ENCODE measurements around the gene SNAP29.

The SNAP29 gene

GRCh38 chr22:20867179-20868024, 8.6 kb downstream of the SNAP29 start:
- H3K27me3 ChIP-seq (ENCODE audit: insufficient read depth, poor library complexity, severe bottlenecking), result no peaks in the 10 kb centered on the region
- H3K4me3 ChIP-seq (ENCODE audit: severe bottlenecking), result no peak overlapping the region
- DNase-seq (ENCODE audit: low spot score) (no peak), ATAC-seq (ENCODE audit: low read depth) (no peak)
- peaks cover 4% of the 10 kb centered on the region for H3K9me3 ChIP-seq (ENCODE audit: severe bottlenecking)
- H3K4me1 ChIP-seq (ENCODE audit: insufficient read depth, poor library complexity, severe bottlenecking), result no peaks in the 10 kb centered on the region
- H3K27ac ChIP-seq (ENCODE audit: poor library complexity, severe bottlenecking), result no peak overlapping the region
- TF ChIP-seq CTCF (IDR thresholded peaks at IDR 0.05; ENCODE audit: poor library complexity, severe bottlenecking), result no peak
- H3K36me3 ChIP-seq (ENCODE audit: low read depth), result peaks cover 11% of the 10 kb centered on the region; the same call in 1 of the 2 replicates

- Histone ChIP-seq H3K9me3 (ENCODE audit: severe bottlenecking) (peaks cover 4% of the 10 kb centered on the region), H3K4me3 (ENCODE audit: severe bottlenecking) (no peak overlapping the region), H3K27ac (ENCODE audit: poor library complexity, severe bottlenecking) (no peak overlapping the region), H3K27me3 (ENCODE audit: insufficient read depth, poor library complexity, severe bottlenecking) (no peaks in the 10 kb centered on the region), H3K36me3 (ENCODE audit: low read depth) (peaks cover 11% of the 10 kb centered on the region; the same call in 1 of the 2 replicates), H3K4me1 (ENCODE audit: insufficient read depth, poor library complexity, severe bottlenecking) (no peaks in the 10 kb centered on the region)
- no peak for TF ChIP-seq CTCF (IDR thresholded peaks at IDR 0.05; ENCODE audit: poor library complexity, severe bottlenecking)
- ATAC-seq (ENCODE audit: low read depth) (no peak), DNase-seq (ENCODE audit: low spot score) (no peak)
These were observed 9.5 kb downstream of the SNAP29 start for GRCh38 chr22:20868025-20868962.

- no peaks in the 10 kb centered on the region for H3K27me3 ChIP-seq (ENCODE audit: insufficient read depth, poor library complexity, severe bottlenecking)
- H3K36me3 ChIP-seq (ENCODE audit: low read depth), result peaks cover 11% of the 10 kb centered on the region; the same call in 1 of the 2 replicates
- H3K4me1 ChIP-seq (ENCODE audit: insufficient read depth, poor library complexity, severe bottlenecking), result no peaks in the 10 kb centered on the region
- no peak for DNase-seq (ENCODE audit: low spot score)
- no peak for TF ChIP-seq CTCF (IDR thresholded peaks at IDR 0.05; ENCODE audit: poor library complexity, severe bottlenecking)
- no peak overlapping the region for H3K4me3 ChIP-seq (ENCODE audit: severe bottlenecking)
- no peak overlapping the region for H3K27ac ChIP-seq (ENCODE audit: poor library complexity, severe bottlenecking)
- H3K9me3 ChIP-seq (ENCODE audit: severe bottlenecking), result peaks cover 4% of the 10 kb centered on the region
- no peak for ATAC-seq (ENCODE audit: low read depth)
These were observed 10.4 kb downstream of the SNAP29 start for GRCh38 chr22:20869234-20869633.

DNA sequence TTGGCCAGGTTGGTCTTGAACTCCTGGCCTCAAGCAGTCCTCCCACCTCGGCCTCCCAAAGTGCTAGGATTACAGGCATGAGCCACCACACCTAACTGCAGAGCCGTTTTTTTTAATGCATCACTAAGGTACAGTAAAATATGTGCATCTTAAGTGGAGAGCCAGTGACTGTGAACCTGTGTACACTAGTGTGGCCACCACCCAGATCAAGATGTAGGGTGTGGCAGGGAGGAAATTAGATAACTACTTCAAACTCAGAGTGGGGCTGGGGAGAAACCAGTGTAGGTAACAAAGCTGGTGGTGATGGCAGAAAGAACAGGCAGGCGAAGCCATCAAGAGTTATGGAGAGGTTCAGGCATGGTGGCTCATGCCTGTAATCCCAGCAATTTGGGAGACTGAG, 14.4 kb downstream of the SNAP29 start:
- TF ChIP-seq CTCF (IDR thresholded peaks at IDR 0.05; ENCODE audit: poor library complexity, severe bottlenecking), result no peak
- no peaks in the 10 kb centered on the region for H3K27me3 ChIP-seq (ENCODE audit: insufficient read depth, poor library complexity, severe bottlenecking)
- no peak overlapping the region for H3K4me3 ChIP-seq (ENCODE audit: severe bottlenecking)
- no peaks in the 10 kb centered on the region for H3K4me1 ChIP-seq (ENCODE audit: insufficient read depth, poor library complexity, severe bottlenecking)
- DNase-seq (ENCODE audit: low spot score) (no peak), ATAC-seq (ENCODE audit: low read depth) (no peak)
- H3K9me3 ChIP-seq (ENCODE audit: severe bottlenecking), result peaks cover 4% of the 10 kb centered on the region
- H3K27ac ChIP-seq (ENCODE audit: poor library complexity, severe bottlenecking), result no peak overlapping the region
- peaks cover 16% of the 10 kb centered on the region for H3K36me3 ChIP-seq (ENCODE audit: low read depth)
